ENCODE data around the gene AFAP1.

The AFAP1 gene

DNA sequence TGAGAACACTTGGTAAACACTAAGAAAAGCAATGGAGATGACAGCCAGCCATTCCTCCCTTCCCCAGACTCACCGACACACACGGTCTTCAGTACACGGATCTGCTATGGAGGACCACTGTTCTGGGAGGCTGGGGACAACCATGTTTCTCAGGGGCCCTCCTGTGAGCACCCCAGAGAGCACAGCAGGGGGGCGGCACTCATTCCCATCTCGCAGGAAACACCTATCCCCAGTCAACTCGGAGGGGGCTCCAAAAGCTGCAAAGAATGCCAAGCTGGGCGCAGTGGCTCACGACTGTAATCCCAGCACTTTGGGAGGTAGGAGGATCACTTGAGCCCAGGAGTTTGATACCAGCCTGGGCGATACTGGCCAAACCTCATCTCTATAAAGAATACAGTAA, 172.1 kb downstream of the AFAP1 start:
- DNase-seq (ENCODE audit: low read depth): no peak

DNA sequence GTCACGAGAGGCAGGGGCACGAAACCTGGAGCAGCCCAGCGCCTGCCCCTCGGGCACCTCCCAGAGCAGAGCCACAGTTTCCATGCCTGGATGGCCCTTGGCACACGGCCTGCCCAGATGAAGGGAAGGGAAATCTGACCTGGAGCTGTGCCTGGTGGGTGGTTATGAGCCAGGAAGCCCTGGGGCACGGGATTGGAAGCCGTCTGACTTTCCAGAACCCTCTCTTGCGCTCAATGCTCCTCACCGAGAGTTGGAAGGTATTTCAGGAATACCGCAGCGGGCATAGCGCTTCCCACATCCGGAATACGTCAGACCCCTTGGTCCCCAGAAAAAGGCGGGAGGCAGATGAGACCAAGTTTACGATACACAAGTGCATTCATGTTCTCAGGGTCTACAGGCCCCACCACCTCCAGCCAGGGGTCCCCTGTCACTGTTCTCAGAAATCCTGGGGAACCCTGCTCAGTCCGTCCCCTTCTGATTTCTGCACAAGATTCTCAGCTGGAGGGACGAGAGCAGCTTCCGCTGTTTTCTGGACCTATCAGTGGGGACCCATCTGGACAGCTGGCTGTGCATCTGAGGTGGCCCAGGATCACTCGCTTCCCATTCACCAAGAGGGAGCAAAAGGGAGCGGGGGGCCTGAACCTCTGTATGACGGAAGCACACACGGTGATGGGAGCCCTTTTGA, 172.9 kb downstream of the AFAP1 start:
- no peak for DNase-seq (ENCODE audit: low read depth)

GRCh38 chr4:7766086-7766485, 173.6 kb downstream of the AFAP1 start:
- no peak for DNase-seq (ENCODE audit: low read depth)

DNA sequence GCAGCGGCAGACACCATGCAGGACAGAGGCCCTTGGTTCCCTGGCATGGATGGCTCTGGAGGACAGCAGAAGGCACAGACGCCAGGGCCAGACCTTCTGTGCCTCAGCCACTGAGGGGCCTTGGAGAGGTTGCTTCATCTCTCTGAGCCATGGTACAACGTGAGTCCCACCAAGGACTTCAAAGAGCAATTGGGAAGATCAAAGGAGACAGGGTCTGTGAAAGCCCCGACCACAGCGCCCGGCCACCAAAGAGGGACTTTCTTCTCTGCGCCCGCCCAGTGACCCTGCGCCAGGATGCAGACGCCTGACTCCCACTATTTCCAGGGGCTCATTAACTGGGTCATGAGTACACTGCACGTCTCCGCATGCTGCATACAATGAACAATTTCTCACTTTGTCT, 174.0 kb downstream of the AFAP1 start:
- no peak for DNase-seq (ENCODE audit: low read depth)

GRCh38 chr4:7764466-7764865, 175.2 kb downstream of the AFAP1 start:
- DNase-seq (ENCODE audit: low read depth): no peak

DNA sequence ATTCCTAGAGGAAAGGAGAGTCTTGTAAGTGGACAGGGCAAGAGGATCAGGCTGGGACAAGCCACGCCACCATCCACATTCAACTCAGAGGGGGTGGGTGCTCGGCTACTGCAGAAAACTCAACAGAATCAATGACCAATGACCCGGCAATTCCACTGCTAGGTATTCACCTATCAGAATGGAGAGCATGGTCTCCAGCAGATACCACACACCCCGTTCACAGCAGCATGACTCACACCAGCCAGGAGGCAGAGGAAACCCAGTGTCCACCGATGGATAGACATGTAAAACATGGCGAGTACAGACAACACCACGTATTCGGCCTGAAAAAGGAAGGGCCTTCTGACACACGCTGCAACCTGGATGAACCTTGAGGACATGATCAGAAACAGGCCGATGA, 175.9 kb downstream of the AFAP1 start:
- no peak for DNase-seq (ENCODE audit: low read depth)

- no peak for DNase-seq (ENCODE audit: low read depth)
These were observed 176.6 kb downstream of the AFAP1 start for GRCh38 chr4:7763106-7763505.

- no peak for DNase-seq (ENCODE audit: low read depth)
These were observed 177.2 kb downstream of the AFAP1 start for GRCh38 chr4:7762376-7763030.

DNA sequence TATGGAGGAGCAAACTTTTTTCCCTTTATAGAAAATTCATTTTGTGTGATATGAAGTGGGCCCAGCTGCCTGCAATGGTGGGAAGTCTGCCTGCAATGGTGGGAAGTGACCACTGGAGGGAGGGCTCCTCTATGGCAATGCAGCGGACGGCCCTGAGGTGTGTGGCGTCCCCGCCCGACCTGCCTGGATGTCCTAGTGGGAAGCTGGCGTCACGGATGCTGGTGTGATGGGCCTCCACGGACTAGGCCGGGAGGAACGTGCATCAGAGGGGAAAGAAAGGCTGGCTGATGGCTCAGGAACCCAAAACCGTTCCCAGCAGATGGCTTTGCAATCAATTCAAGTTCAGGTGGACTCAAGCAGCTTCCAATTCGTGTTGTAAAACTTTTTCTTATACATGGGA, 177.9 kb downstream of the AFAP1 start:
- peak; percentile 14 for DNase-seq (ENCODE audit: low read depth)

- no peak for DNase-seq (ENCODE audit: low read depth)
These were observed 178.3 kb downstream of the AFAP1 start for GRCh38 chr4:7761312-7761711.

DNA sequence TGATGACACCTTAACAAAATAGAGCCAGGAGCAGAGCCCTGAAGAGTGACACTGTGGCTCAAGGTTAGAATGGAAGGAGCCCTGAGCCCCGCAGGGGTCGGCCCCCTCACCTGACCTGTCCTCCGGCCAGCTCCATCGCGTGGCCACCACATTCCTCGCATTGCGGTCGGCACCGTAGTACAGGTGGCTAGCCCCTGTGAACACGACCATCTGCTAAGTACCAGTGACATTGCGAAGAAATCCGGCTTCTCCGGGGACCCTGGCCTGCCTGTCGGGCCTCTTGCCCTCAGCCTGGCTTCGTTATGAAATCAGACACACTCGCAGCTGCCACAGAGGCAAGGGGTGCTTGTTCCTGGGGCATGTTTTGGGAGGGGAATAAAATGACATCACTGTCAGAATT, 179.0 kb downstream of the AFAP1 start:
- no peak for DNase-seq (ENCODE audit: low read depth)

DNA sequence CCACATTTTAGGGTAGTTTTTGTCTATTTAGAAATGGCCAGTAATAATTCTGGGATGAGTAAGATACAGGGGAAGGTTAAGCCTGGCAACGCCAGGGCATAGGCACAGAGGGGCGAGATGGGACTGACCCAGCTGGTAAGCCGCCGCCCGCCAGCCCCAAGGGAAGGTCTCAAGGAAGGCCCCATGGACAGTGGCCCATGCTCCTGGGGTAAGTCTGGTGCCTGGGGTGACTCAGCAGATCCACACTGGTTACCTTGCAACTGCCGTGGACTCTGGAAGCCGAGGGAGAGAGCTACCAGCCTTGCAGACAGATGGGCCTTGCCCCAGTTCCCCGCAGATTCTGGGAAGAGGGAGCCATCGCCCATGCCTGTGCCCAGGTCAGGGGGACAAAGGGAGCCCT, 179.4 kb downstream of the AFAP1 start:
- no peak for DNase-seq (ENCODE audit: low read depth)

DNA sequence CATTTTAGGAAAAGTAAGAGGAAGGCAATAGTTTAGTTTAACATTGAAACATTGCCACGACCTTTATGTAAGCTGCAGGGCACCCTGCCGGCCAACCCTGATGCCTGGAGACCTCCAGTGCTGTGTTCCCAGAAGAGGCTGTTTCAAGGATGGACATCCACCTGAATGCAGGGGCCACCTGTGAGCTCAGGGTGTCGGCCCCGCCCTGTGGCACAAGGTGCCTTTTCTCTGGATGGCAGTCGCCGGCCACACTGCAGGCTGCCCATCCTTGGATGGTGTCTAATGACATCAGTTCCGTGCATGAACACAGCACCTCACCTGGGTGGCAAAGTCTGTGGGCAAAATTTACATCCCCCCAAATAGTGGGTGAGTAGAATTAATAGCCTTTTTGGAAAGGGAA, 180.0 kb downstream of the AFAP1 start:
- DNase-seq (ENCODE audit: low read depth): no peak

GRCh38 chr4:7759216-7759615, 180.4 kb downstream of the AFAP1 start:
- DNase-seq (ENCODE audit: low read depth): no peak

GRCh38 chr4:7758476-7758875, 181.2 kb downstream of the AFAP1 start:
- no peak for DNase-seq (ENCODE audit: low read depth)

GRCh38 chr4:7757501-7758471, 181.9 kb downstream of the AFAP1 start:
- no peak for DNase-seq (ENCODE audit: low read depth)

DNA sequence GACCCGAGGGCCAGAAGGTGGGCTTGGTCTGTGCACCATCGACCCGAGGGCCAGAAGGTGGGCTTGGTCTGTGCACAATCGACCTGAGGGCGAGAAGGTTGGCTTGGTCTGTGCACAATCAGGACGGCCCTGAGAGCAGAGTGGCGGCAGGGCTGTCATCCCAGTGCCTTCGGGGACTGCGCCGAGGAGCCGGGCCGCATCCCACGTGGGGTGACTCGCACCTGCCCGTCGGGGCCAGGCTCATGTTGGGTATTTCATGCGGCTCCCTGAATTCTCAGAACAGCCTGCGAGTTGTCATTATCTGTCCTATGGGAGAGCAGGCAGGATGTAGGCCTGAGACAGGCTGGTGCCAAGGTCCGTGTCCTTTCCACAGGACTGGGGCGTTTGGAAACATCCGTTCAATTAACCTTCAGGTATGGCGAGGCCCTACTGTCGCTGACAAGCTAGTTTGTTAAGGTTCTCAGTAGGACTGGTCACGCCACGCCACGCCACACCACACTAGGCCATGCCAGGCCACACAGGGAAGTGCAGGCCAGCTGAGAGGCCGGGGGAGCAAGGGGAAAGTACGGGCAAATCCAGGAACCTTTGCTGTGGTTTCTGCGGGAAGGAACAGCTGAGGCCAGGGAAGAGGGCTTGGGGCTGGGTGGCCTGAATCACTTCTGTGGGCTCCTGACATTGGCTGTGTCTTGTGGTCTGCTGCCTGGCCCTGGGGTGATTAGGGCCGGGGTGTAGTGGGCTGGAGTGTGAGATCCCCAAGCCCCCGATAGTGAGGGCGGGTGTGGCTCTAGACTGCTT, 182.9 kb downstream of the AFAP1 start:
- no peak for DNase-seq (ENCODE audit: low read depth)

DNA sequence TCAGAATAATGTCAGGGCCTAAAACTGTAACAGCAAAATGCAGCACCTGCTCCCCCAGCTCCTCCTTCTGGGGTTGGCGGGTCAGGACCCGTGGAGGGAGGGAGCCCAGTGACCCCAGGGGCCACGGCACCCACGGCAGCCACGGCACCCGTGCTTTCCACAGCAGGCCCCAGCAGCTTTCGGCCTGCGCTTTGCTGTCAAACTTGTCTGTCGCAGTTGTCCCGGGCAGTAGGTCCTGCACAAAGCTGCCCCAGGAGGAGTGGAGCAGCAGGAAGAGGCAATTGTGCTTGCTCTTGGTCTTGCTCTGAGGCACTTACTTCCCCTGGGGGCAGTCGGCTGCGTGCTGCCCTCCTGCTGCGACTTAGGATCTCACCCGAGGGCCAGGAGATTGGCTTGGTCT, 183.6 kb downstream of the AFAP1 start:
- no peak for DNase-seq (ENCODE audit: low read depth)

- no peak for DNase-seq (ENCODE audit: low read depth)
These were observed 184.1 kb downstream of the AFAP1 start for GRCh38 chr4:7755561-7755960.

- no peak for DNase-seq (ENCODE audit: low read depth)
These were observed 184.9 kb downstream of the AFAP1 start for GRCh38 chr4:7754565-7755262.

DNA sequence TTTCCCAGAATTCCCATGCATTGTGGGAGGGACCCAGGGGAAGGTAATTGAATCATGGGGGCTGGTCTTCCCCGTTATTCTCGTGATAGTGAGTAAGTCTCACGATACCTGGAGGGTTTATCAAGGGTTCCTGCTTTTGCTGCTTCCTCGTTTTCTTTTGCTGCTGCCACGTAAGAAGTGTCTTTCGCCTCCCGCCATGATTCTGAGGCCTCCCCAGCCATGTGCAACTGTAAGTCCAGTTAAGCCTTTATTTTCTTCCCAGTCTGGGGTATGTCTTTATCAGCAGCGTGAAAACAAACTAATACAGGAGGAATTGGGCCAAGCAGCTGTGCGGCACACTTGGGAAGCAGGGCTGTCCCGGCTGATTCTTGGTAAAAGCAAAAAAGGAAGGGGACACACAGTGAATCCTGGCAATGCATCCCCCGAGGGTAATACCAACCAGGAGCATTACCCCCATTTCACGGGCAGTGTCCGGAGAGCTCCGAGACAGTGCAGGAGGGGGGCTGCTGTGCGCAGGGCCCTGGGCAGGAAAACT, 185.7 kb downstream of the AFAP1 start:
- no peak for DNase-seq (ENCODE audit: low read depth)

All from stimulated activated CD8-positive, alpha-beta memory T cell treated with anti-CD3 and anti-CD28 coated beads, Interleukin-15, amount 100 ng/mL, for 24 hours (primary cell).